Neural cell (in vitro differentiated cells): ENCODE data around the gene HPSE2. TPM values are rescaled to one million over a fixed set of nuclear protein-coding genes. Genes with fewer than 3 reads are reported as not detected.

Source experiments
- H2AFZ ChIP-seq: fragments of 200-600, 300-800 bp; sonication (generic), shearing (Covaris generic); 2 replicates; pipeline ENCODE4 v1.6.0; 2014; ENCODE audit warnings: low read depth, mild to moderate bottlenecking, antibody characterized with exemption, low read length, moderate library complexity
- H3F3A ChIP-seq: fragments of 200-600 bp; shearing (Covaris generic); 2 replicates; pipeline ENCODE4 v1.6.1; 2016; ENCODE audit warnings: mild to moderate bottlenecking, moderate library complexity, mixed read lengths, antibody characterized with exemption, low read length; ENCODE audit not compliant: insufficient read depth, poor library complexity, severe bottlenecking
- H3K27ac ChIP-seq: fragments of 200-600, 300-800 bp; sonication (generic), shearing (Covaris generic); 2 replicates; pipeline ENCODE4 v1.5.1; 2014; ENCODE audit warnings: mild to moderate bottlenecking, low read length, moderate library complexity
- H3K27me3 ChIP-seq: fragments of 300-800, 200-600 bp; sonication (generic), shearing (Covaris generic); 2 replicates; pipeline ENCODE4 v1.6.0; 2014; ENCODE audit warnings: mild to moderate bottlenecking, low read depth, low read length, moderate library complexity; ENCODE audit not compliant: insufficient read depth
- H3K36me3 ChIP-seq: fragments of 300-800, 200-600 bp; sonication (generic), shearing (Covaris generic); 2 replicates; pipeline ENCODE4 v1.5.1; 2014; ENCODE audit warnings: mild to moderate bottlenecking, antibody characterized with exemption, low read length, moderate library complexity; ENCODE audit not compliant: insufficient read depth
- H3K4me2 ChIP-seq: fragments of 300-800, 200-600 bp; sonication (generic), shearing (Covaris generic); 2 replicates; pipeline ENCODE4 v1.6.0; 2014; ENCODE audit warnings: mild to moderate bottlenecking, low read length
- H3K4me3 ChIP-seq: fragments of 300-800, 200-600 bp; sonication (generic), shearing (Covaris generic); 2 replicates; pipeline ENCODE4 v1.5.1; 2014; ENCODE audit warnings: mild to moderate bottlenecking, low read length, moderate library complexity
- H3K79me2 ChIP-seq: fragments of 200-600 bp; shearing (Covaris generic); replicated peaks from 2 replicates; pipeline ENCODE4 v1.6.0; 2014; ENCODE audit warnings: mild to moderate bottlenecking, low read length, moderate library complexity; ENCODE audit not compliant: insufficient read depth
- H3K9ac ChIP-seq: fragments of 300-800, 200-600 bp; sonication (generic), shearing (Covaris generic); 2 replicates; pipeline ENCODE4 v1.6.1; 2016; ENCODE audit warnings: mild to moderate bottlenecking, low read length, mixed read lengths
- H3K9me2 ChIP-seq: fragments of 200-600 bp; shearing (Covaris generic); 2 replicates; pipeline ENCODE4 v1.6.1; 2016; ENCODE audit warnings: mild to moderate bottlenecking, low read length, mixed read lengths; ENCODE audit not compliant: insufficient read depth
- H3K9me3 ChIP-seq: fragments of 200-600, 300-800 bp; sonication (generic), shearing (Covaris generic); 2 replicates; pipeline ENCODE4 v1.6.1; 2016; ENCODE audit warnings: mild to moderate bottlenecking, mixed run types, low read length, moderate library complexity, mixed read lengths
- H4K20me1 ChIP-seq: fragments of 200-600 bp; shearing (Covaris generic); 2 replicates; pipeline ENCODE4 v1.6.1; 2016; ENCODE audit warnings: mild to moderate bottlenecking, mixed run types; ENCODE audit not compliant: insufficient read depth
- CTCF ChIP-seq: fragments of 450-650 bp; IDR thresholded peaks from 2 replicates; pipeline ENCODE4 v1.5.1; 2014; ENCODE audit warnings: antibody characterized with exemption, mild to moderate bottlenecking, moderate library complexity; ENCODE audit not compliant: poor library complexity, severe bottlenecking
- EP300 ChIP-seq: fragments of 450-650 bp; conservative IDR thresholded peaks from 2 replicates; pipeline ENCODE4 v1.6.1; 2014; ENCODE audit warnings: antibody characterized with exemption, mild to moderate bottlenecking, moderate library complexity; ENCODE audit not compliant: poor library complexity, severe bottlenecking
- EZH2 ChIP-seq: fragments of 200-600, 300-800 bp; shearing (Covaris generic), sonication (generic); IDR thresholded peaks from 2 replicates; pipeline ENCODE4 v1.6.1; 2014; ENCODE audit warnings: antibody characterized with exemption, low read length, borderline replicate concordance, mild to moderate bottlenecking; ENCODE audit not compliant: insufficient read depth, poor library complexity, severe bottlenecking
- MXI1 ChIP-seq: fragments of 450-650 bp; conservative IDR thresholded peaks from 2 replicates; pipeline ENCODE4 v1.6.1; 2014; ENCODE audit warnings: antibody characterized with exemption, mild to moderate bottlenecking; ENCODE audit not compliant: poor library complexity, severe bottlenecking
- POLR2AphosphoS5 ChIP-seq: IDR thresholded peaks from 2 replicates; pipeline ENCODE4 v1.6.1; 2012
- RAD21 ChIP-seq: fragments of 450-650 bp; conservative IDR thresholded peaks from 2 replicates; pipeline ENCODE4 v1.6.1; 2014; ENCODE audit warnings: antibody characterized with exemption, mild to moderate bottlenecking, moderate library complexity
- REST ChIP-seq: IDR thresholded peaks from 2 replicates; pipeline ENCODE4 v1.6.1; 2012; ENCODE audit warnings: borderline replicate concordance
- SMC3 ChIP-seq: fragments of 450-650 bp; conservative IDR thresholded peaks from 2 replicates; pipeline ENCODE4 v1.6.1; 2014; ENCODE audit warnings: antibody characterized with exemption, mild to moderate bottlenecking, moderate library complexity; ENCODE audit not compliant: poor library complexity
- TAF1 ChIP-seq: IDR thresholded peaks from 2 replicates; pipeline ENCODE4 v1.6.1; 2012; ENCODE audit warnings: low read depth
- polyA plus RNA-seq: library from polyadenylated mRNA; depleted of rRNA; stranded (reverse); fragments of >200 nt; gene quantifications from 2 replicates; pipeline ENCODE4 v1.2.3, GENCODE V29; 2014

The HPSE2 gene
- polyA plus RNA-seq, 1 donor from 2014 or later: not detected

GRCh38 chr10:98920360-98920759 is 315.3 kb downstream of the HPSE2 start:
- Histone ChIP-seq H3K27ac (no peak overlapping the region), H3K4me2 (no peak overlapping the region), H3K4me3 (no peak overlapping the region), H3K9ac (no peak overlapping the region), H3K27me3 (no peaks in the 10 kb centered on the region), H3K9me2 (no peaks in the 10 kb centered on the region), H3K79me2 (no peaks in the 10 kb centered on the region), H3F3A (no peaks in the 10 kb centered on the region), H3K36me3 (no peaks in the 10 kb centered on the region), H2AFZ (no peak overlapping the region), H3K9me3 (no peaks in the 10 kb centered on the region), H4K20me1 (no peaks in the 10 kb centered on the region)
- TF ChIP-seq EP300 (no peak), CTCF (no peak), POLR2AphosphoS5 (no peak), TAF1 (no peak), SMC3 (no peak), EZH2 (no peak), RAD21 (no peak), MXI1 (no peak), REST (no peak)

- Histone ChIP-seq H3K4me2 (no peak overlapping the region), H3K4me3 (no peak overlapping the region), H2AFZ (no peak overlapping the region), H4K20me1 (no peaks in the 10 kb centered on the region), H3K27ac (no peak overlapping the region), H3K27me3 (no peaks in the 10 kb centered on the region), H3K9ac (no peak overlapping the region), H3K36me3 (no peaks in the 10 kb centered on the region), H3K9me2 (no peaks in the 10 kb centered on the region), H3K79me2 (no peaks in the 10 kb centered on the region), H3F3A (no peaks in the 10 kb centered on the region), H3K9me3 (no peaks in the 10 kb centered on the region)
- no peak for TF ChIP-seq EP300
- TF ChIP-seq TAF1: no peak
- TF ChIP-seq RAD21: no peak
- TF ChIP-seq CTCF: no peak
- TF ChIP-seq EZH2: no peak
- TF ChIP-seq REST: no peak
- TF ChIP-seq SMC3: no peak
These were observed 315.8 kb downstream of the HPSE2 start for GRCh38 chr10:98919899-98920298.
